Hepatocyte (in vitro differentiated cells): ENCODE measurements around the gene SRSF11.

Experiments used
- CTCF ChIP-seq: fragments of 200-600 bp; sonication (generic); IDR thresholded peaks from 2 replicates; pipeline ENCODE4 v1.5.1; 2016; ENCODE audit warnings: antibody characterized with exemption, mild to moderate bottlenecking; ENCODE audit not compliant: poor library complexity
- EZH2 ChIP-seq: fragments of 200-600 bp; sonication (generic); IDR thresholded peaks from 2 replicates; pipeline ENCODE4 v1.6.1; 2016; ENCODE audit warnings: antibody characterized with exemption, mild to moderate bottlenecking, borderline replicate concordance
- EZH2phosphoT487 ChIP-seq: fragments of 200-600 bp; sonication (generic); IDR thresholded peaks from one replicate; pipeline ENCODE4 v1.6.1; 2018; ENCODE audit warnings: antibody characterized with exemption, mild to moderate bottlenecking, low read depth, moderate library complexity; ENCODE audit not compliant: unreplicated experiment, severe bottlenecking

DNA sequence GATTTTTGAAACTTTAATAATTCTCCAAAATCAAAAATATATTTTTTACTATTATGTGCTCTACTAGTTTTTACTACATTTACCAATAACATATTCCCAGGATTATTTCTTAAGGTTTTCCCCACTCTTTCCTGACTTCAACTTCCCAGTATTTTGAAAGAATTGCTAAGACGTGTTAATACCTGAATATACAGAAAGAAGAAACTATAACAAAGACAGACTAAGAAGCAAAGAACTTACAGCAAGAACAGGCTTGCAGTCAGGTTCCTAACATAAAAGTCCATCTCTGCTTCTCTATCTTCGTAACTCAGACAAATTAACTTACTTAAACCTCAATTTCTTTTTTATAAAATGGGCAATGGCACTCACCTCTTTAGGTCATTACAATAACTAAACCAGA lies 63.2 kb downstream of the SRSF11 start:
- no peak for TF ChIP-seq CTCF
- no peak for TF ChIP-seq EZH2
- no peak for TF ChIP-seq EZH2phosphoT487
